A673 (cell line): ENCODE measurements around the gene RPL31. TPM values are rescaled to one million over a fixed set of nuclear protein-coding genes. Genes with fewer than 3 reads are reported as not detected.

Source experiments
- BruUV-seq: library from RNA; stranded (reverse); fragments of 400-500 nt; replicated peaks from 2 replicates; lab custom pipeline; 2021; lab: Mats Ljungman, UMichigan
- CTCF ChIA-PET: fragments of 300-600 bp; sonication (Branson Sonifier 250); formaldehyde crosslinking; loops from one replicate; lab custom pipeline; 2022; ENCODE audit warnings: antibody characterized with exemption; lab: Charles Lee
- POLR2A ChIA-PET: fragments of 300-600 bp; sonication (Branson Sonifier 250); formaldehyde crosslinking; loops from one replicate; lab custom pipeline; 2022; ENCODE audit warnings: antibody characterized with exemption; ENCODE audit not compliant: low non-redundant PET; lab: Charles Lee
- DNase-seq: peaks from one replicate; pipeline ENCODE4 v3.0.0-alpha.2; 2015; ENCODE audit warnings: low spot score
- H3K27ac ChIP-seq: fragments of 200-600 bp; sonication (generic); 2 replicates; pipeline ENCODE4 v1.5.1; 2016; ENCODE audit warnings: mixed run types, low read depth, mild to moderate bottlenecking, mixed read lengths, antibody characterized with exemption, low read length; ENCODE audit not compliant: poor library complexity, severe bottlenecking
- H3K27me3 ChIP-seq: fragments of 200-600 bp; sonication (generic); replicated peaks from 2 replicates; pipeline ENCODE4 v1.6.1; 2017; ENCODE audit warnings: mixed run types, low read depth, mild to moderate bottlenecking, mixed read lengths, antibody characterized with exemption, low read length; ENCODE audit not compliant: insufficient read depth, poor library complexity
- H3K36me3 ChIP-seq: fragments of 200-600 bp; sonication (generic); 2 replicates; pipeline ENCODE4 v1.6.1; 2016; ENCODE audit warnings: mixed run types, mild to moderate bottlenecking, mixed read lengths, antibody characterized with exemption, low read length; ENCODE audit not compliant: insufficient read depth, poor library complexity, severe bottlenecking
- H3K4me1 ChIP-seq: fragments of 200-600 bp; sonication (generic); 2 replicates; pipeline ENCODE4 v1.6.1; 2017; ENCODE audit warnings: mixed run types, mild to moderate bottlenecking, mixed read lengths, antibody characterized with exemption, low read length; ENCODE audit not compliant: insufficient read depth, poor library complexity, severe bottlenecking
- H3K4me3 ChIP-seq: fragments of 200-600 bp; sonication (generic); 2 replicates; pipeline ENCODE4 v1.5.1; 2016; ENCODE audit warnings: low read depth, mixed run types, mild to moderate bottlenecking, mixed read lengths, low read length; ENCODE audit not compliant: poor library complexity, severe bottlenecking
- H3K9me3 ChIP-seq: fragments of 200-600 bp; sonication (generic); 2 replicates; pipeline ENCODE4 v1.6.1; 2016; ENCODE audit warnings: mixed run types, low read depth, mild to moderate bottlenecking, mixed read lengths, antibody characterized with exemption, low read length; ENCODE audit not compliant: poor library complexity, severe bottlenecking
- EZH2 ChIP-seq: fragments of 200-600 bp; sonication (generic); IDR thresholded peaks from 2 replicates; pipeline ENCODE4 v1.6.1; 2017; ENCODE audit warnings: borderline replicate concordance, low read depth, mild to moderate bottlenecking, mixed read lengths, antibody characterized with exemption, low read length; ENCODE audit not compliant: poor library complexity, severe bottlenecking
- intact Hi-C: fragments of 100-400 bp; cut with micrococcal nuclease; formaldehyde crosslinking; loops from one replicate; pipeline ENCODE4 v1.10.0; 2022; ENCODE audit not compliant: unreplicated experiment
- total RNA-seq: library from RNA; stranded (reverse); gene quantifications from 2 replicates; pipeline ENCODE4 v1.2.3, GENCODE V29; 2021
- TF ChIP-seq, protein P1 (sequence below): fragments of 300-800, 200-600 bp; sonication (generic); conservative IDR thresholded peaks from 2 replicates; pipeline ENCODE4 v1.5.1; 2017; ENCODE audit warnings: low read depth, mild to moderate bottlenecking, antibody characterized with exemption, low read length, moderate library complexity, mixed read lengths

RPL31 gene
- total RNA-seq, 1 experiment from 2014 or later, result 1,196 TPM

- DNase-seq, result no peak
- H3K4me3 ChIP-seq, result no peak overlapping the region
Observed at GRCh38 chr2:100986157-100986556, 15.9 kb upstream of the RPL31 start.

DNA sequence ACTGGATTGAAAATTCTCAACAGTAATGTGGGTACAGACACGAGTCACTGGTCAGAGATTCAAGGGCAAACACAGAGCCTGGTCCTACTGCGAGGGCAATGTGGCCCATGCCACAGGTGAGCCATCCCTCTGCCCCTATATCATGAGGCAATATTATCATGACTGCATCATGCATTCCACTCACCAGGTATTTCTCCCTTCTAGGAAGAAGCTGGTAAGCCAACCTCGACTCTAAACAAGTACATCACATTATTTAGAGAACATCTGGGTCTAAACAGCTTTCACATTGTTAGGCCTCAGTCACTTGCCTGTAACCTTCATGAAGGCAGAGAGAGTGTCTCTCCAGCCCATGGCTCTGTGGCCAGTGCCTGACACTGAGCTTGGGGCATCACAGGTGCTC, 14.6 kb upstream of the RPL31 start:
- no peak for DNase-seq
- no TSS peak for BruUV-seq
- H3K27me3 ChIP-seq, result no peaks in the 10 kb centered on the region
- CTCF ChIA-PET, result no interaction called here
- H3K27ac ChIP-seq, result no peak overlapping the region
- POLR2A ChIA-PET, result no interaction called here
- intact Hi-C loops, result no loop called here
- H3K9me3 ChIP-seq, result no peaks in the 10 kb centered on the region
- H3K4me1 ChIP-seq, result no peaks in the 10 kb centered on the region
- no peaks in the 10 kb centered on the region for H3K36me3 ChIP-seq
- TF ChIP-seq, protein P1, sequence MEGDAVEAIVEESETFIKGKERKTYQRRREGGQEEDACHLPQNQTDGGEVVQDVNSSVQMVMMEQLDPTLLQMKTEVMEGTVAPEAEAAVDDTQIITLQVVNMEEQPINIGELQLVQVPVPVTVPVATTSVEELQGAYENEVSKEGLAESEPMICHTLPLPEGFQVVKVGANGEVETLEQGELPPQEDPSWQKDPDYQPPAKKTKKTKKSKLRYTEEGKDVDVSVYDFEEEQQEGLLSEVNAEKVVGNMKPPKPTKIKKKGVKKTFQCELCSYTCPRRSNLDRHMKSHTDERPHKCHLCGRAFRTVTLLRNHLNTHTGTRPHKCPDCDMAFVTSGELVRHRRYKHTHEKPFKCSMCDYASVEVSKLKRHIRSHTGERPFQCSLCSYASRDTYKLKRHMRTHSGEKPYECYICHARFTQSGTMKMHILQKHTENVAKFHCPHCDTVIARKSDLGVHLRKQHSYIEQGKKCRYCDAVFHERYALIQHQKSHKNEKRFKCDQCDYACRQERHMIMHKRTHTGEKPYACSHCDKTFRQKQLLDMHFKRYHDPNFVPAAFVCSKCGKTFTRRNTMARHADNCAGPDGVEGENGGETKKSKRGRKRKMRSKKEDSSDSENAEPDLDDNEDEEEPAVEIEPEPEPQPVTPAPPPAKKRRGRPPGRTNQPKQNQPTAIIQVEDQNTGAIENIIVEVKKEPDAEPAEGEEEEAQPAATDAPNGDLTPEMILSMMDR, result no peak
- no peak for TF ChIP-seq EZH2
- no peak overlapping the region for H3K4me3 ChIP-seq

More at GRCh38 chr2:100986157-100986556, 15.9 kb upstream of the RPL31 start:
- POLR2A ChIA-PET, result no interaction called here
- Histone ChIP-seq H3K4me1 (no peaks in the 10 kb centered on the region), H3K27me3 (no peaks in the 10 kb centered on the region), H3K9me3 (no peaks in the 10 kb centered on the region), H3K27ac (no peak overlapping the region), H3K36me3 (no peaks in the 10 kb centered on the region)
- BruUV-seq, result no TSS peak
- intact Hi-C loops, result no loop called here
- CTCF ChIA-PET, result interaction anchor here (1.2 kb wide), 1 partner anchor 380 kb away, joined by 3 read pairs; no protein-coding TSS in a partner anchor
- TF ChIP-seq, protein P1, result no peak
- TF ChIP-seq EZH2, result no peak

- POLR2A ChIA-PET, result no interaction called here
Observed at GRCh38 chr2:100987974-100988373, 14.1 kb upstream of the RPL31 start.

More at GRCh38 chr2:100987974-100988373, 14.1 kb upstream of the RPL31 start:
- no peaks in the 10 kb centered on the region for H3K36me3 ChIP-seq
- TF ChIP-seq, protein P1, result no peak
- no peak for TF ChIP-seq EZH2
- intact Hi-C loops, result no loop called here
- no peaks in the 10 kb centered on the region for H3K4me1 ChIP-seq
- H3K27ac ChIP-seq, result no peak overlapping the region
- DNase-seq, result no peak
- no peaks in the 10 kb centered on the region for H3K9me3 ChIP-seq
- CTCF ChIA-PET, result no interaction called here
- BruUV-seq, result no TSS peak
- H3K4me3 ChIP-seq, result no peak overlapping the region
- no peaks in the 10 kb centered on the region for H3K27me3 ChIP-seq
